Thyroid gland (tissue), 4 donors: ENCODE data around the gene MEI1. TPM values are rescaled to one million over a fixed set of nuclear protein-coding genes. Genes with fewer than 3 reads are reported as not detected.
A peak's percentile ranks its signal among the peaks of the same experiment; 100 is the strongest.

Source experiments
- DNase-seq, 2 donors: peaks; one replicate each; pipeline ENCODE4 v3.0.0-alpha.2; 2019
- H3K27ac ChIP-seq, 3 donors: fragments of 200-600 bp; sonication (generic); 1 replicate in 2 of 3; 2 replicates in 1 of 3; pipeline ENCODE4 v1.5.1; 2016 to 2019; ENCODE audit warnings: mild to moderate bottlenecking in 1 of 3, moderate library complexity in 1 of 3
- H3K27me3 ChIP-seq: fragments of 200-600 bp; sonication (generic); one replicate; pipeline ENCODE4 v1.5.1; 2019
- H3K36me3 ChIP-seq, 2 donors: fragments of 200-600 bp; sonication (generic); one replicate each; pipeline ENCODE4 v1.5.1; 2016 to 2019
- H3K4me1 ChIP-seq, 2 donors: fragments of 200-600 bp; sonication (generic); one replicate each; pipeline ENCODE4 v1.5.1; 2017 to 2019
- H3K4me3 ChIP-seq, 3 donors: fragments of 200-600 bp; sonication (generic); replicated peaks in 1 of 3; 1 replicate in 2 of 3; 2 replicates in 1 of 3; pipeline ENCODE4 v1.5.1; 2016; ENCODE audit warnings: mild to moderate bottlenecking in 1 of 3
- H3K9me3 ChIP-seq: fragments of 200-600 bp; sonication (generic); one replicate; pipeline ENCODE4 v1.5.1; 2017
- POLR2A ChIP-seq, 2 donors: fragments of 450-650 bp; IDR thresholded peaks; one replicate each; pipeline ENCODE4 v1.6.1; 2017; ENCODE audit warnings: antibody characterized with exemption in 2 of 2, mild to moderate bottlenecking in 2 of 2, moderate library complexity in 1 of 2
- WGBS, 2 donors: methylation state at CpG; one replicate each; pipeline ENCODE4 v1.1.5; 2017; 5-methylcytosine and 5-hydroxymethylcytosine counted together
- intact Hi-C: fragments of 100-400 bp; cut with DNase I; formaldehyde crosslinking; loops from one replicate; pipeline ENCODE4 v1.15.1; 2023
- total RNA-seq, 4 donors: library from RNA; depleted of rRNA; stranded (reverse); fragments of >200 nt; gene quantifications; one replicate each; pipeline ENCODE4 v1.2.3, GENCODE V29; 2016
- TF ChIP-seq, protein P1 (sequence below), 6 experiments: fragments of 200-600 bp in 3 of 6; fragments of 450-650 bp in 3 of 6; sonication (generic) in 3 of 6; IDR thresholded peaks; one replicate each; pipeline ENCODE4 v1.5.1; 2016 to 2019; ENCODE audit warnings: antibody characterized with exemption in 6 of 6, mild to moderate bottlenecking in 2 of 6, inconsistent platforms in 1 of 6, moderate library complexity in 1 of 6

Gene MEI1
- total RNA-seq, 4 donors from 2014 or later: 0.25 to 5.2 (median 1.4) TPM

DNA sequence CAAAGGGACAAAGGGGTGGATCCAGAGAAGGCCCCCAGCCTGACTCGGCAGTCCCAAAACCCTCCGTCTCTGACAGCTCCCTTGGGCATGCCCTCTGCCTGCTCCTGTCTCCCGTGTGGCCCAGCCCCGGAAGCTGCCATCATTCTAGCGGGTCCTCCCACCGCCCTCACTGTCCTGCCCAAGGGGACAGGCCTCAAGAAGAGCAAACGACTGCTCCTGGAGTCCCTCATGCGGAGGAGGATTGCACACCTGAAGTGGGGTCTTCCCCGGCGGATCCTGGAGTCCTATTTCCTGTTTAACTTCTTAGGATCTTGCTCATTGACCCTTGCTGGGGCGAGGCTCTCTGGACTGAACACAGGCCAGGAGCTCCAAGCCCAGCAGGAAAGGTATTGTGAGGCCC, 2.6 kb upstream of the MEI1 start:
- Histone ChIP-seq H3K36me3 (peaks cover 5 to 7% of the 10 kb centered on the region in 2 donors), H3K4me1 (peaks cover 9 to 18% of the 10 kb centered on the region in 2 donors), H3K9me3 (no peaks in the 10 kb centered on the region), H3K4me3 (no peak overlapping the region), H3K27ac (peak overlapping the region in 2 of 3 donors; percentile 34 to 74), H3K27me3 (no peaks in the 10 kb centered on the region)
- WGBS, 2 donors: 52 to 77% methylated on average over 5 to 9 of the region's 11 CpGs
- TF ChIP-seq, protein P1, sequence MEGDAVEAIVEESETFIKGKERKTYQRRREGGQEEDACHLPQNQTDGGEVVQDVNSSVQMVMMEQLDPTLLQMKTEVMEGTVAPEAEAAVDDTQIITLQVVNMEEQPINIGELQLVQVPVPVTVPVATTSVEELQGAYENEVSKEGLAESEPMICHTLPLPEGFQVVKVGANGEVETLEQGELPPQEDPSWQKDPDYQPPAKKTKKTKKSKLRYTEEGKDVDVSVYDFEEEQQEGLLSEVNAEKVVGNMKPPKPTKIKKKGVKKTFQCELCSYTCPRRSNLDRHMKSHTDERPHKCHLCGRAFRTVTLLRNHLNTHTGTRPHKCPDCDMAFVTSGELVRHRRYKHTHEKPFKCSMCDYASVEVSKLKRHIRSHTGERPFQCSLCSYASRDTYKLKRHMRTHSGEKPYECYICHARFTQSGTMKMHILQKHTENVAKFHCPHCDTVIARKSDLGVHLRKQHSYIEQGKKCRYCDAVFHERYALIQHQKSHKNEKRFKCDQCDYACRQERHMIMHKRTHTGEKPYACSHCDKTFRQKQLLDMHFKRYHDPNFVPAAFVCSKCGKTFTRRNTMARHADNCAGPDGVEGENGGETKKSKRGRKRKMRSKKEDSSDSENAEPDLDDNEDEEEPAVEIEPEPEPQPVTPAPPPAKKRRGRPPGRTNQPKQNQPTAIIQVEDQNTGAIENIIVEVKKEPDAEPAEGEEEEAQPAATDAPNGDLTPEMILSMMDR (IDR thresholded peaks at IDR 0.05): no peak
- TF ChIP-seq POLR2A (IDR thresholded peaks at IDR 0.05): no peak
- intact Hi-C loops: loop anchor here (5.0 kb wide), 1 partner anchor 246 kb away; no protein-coding TSS in a partner anchor
- no peak for DNase-seq

DNA sequence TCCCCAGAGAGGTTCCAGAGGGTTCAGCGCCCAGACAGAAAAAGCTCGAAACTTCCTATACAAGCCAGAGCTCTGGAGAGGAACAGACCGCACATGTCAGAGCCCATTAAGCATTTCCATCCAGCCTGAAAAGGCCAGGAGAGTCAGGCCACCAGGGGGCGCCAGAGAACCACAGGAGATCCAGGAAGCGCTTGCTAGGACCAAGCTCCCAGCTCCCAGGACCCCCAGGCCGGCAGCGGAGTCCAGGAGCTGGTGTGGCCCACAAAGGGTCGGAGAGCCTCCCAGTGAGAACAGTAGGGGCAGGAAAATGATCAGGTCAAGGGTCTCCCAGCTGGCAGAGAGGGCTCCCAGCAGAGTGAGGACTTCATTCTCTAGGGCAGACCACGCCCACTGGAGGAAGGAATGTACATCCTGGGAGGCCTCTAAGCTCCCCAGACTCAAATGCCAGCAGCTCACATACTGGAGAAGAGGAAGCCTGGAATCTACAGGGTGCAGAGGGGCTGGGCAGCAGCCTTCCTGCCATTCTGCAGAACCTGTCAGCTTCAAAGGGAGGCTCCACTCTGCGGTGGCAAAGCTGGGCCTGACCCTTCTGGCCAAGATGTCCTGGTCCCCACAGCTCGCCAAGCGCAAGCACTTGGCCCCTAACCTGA, 2.1 kb upstream of the MEI1 start:
- Histone ChIP-seq H3K27ac (peak overlapping the region in 2 of 3 donors; percentile 34 to 74), H3K4me3 (no peak overlapping the region), H3K9me3 (no peaks in the 10 kb centered on the region), H3K36me3 (peaks cover 5 to 7% of the 10 kb centered on the region in 2 donors), H3K4me1 (peaks cover 9 to 18% of the 10 kb centered on the region in 2 donors), H3K27me3 (no peaks in the 10 kb centered on the region)
- intact Hi-C loops: loop anchor here (5.0 kb wide), 1 partner anchor 245 kb away; no protein-coding TSS in a partner anchor
- no peak for TF ChIP-seq POLR2A (IDR thresholded peaks at IDR 0.05)
- TF ChIP-seq, protein P1 (IDR thresholded peaks at IDR 0.05): peak; percentile 89 to 98 (median 95)
- WGBS, 2 donors: 3 to 17% methylated on average over 1 to 9 of the region's 12 CpGs
- DNase-seq: peak; percentile 92 to 95

DNA sequence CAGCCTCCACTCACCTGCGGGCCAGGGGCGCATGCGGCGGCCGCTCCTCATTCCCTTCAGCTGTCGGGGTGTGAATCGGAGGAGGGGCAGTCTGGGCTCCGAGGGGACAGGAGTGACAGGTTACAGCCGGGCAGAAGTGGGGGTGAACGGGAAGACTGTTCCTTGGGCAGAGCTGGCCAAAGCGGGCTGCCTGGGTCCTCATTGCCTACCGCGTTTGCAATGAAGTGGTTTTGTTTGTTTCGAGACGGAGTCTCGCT, 733 bp downstream of the MEI1 start:
- no peak for DNase-seq
- TF ChIP-seq POLR2A (IDR thresholded peaks at IDR 0.05): no peak
- TF ChIP-seq, protein P1 (IDR thresholded peaks at IDR 0.05): no peak
- no peaks in the 10 kb centered on the region for H3K27me3 ChIP-seq

DNA sequence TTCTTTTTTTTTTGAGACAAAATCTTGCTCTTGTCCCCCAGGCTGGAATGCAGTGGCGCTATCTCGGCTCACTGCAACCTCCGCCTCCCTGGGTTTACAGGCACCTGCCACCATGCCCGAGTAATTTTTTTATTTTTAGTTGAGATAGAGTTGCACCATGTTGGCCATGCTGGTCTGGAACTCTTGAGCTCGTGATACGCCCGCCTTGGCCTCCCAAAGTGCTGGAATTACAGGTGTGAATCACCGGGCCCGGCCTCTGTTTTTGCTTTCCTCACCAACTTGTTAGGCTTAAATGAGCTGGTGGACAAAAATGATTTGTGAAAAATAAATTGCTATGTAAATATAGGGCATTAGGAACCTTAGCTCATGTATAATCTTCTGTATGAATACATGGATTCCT, 3.5 kb downstream of the MEI1 start:
- H3K4me1 ChIP-seq: peaks cover 0 to 6% of the 10 kb centered on the region in 2 donors
- no peak overlapping the region for H3K4me3 ChIP-seq
- intact Hi-C loops: no loop called here
- DNase-seq: no peak
- WGBS, 2 donors: 94 to 96% methylated on average over 9 of the region's 9 CpGs
- TF ChIP-seq POLR2A (IDR thresholded peaks at IDR 0.05): no peak
- TF ChIP-seq, protein P1 (IDR thresholded peaks at IDR 0.05): no peak
- H3K36me3 ChIP-seq: no peaks in the 10 kb centered on the region
- no peaks in the 10 kb centered on the region for H3K27me3 ChIP-seq
- no peak overlapping the region for H3K27ac ChIP-seq
- no peaks in the 10 kb centered on the region for H3K9me3 ChIP-seq

More for the DNA sequence above, 733 bp downstream of the MEI1 start:
- WGBS, 2 donors: 94 to 95% methylated on average over 15 to 16 of the region's 16 CpGs
- H3K9me3 ChIP-seq: no peaks in the 10 kb centered on the region
- H3K4me3 ChIP-seq: no peak overlapping the region
- H3K27ac ChIP-seq: no peak overlapping the region
- intact Hi-C loops: no loop called here
- peaks cover 9 to 18% of the 10 kb centered on the region in 2 donors for H3K4me1 ChIP-seq
- H3K36me3 ChIP-seq: no peaks in the 10 kb centered on the region

DNA sequence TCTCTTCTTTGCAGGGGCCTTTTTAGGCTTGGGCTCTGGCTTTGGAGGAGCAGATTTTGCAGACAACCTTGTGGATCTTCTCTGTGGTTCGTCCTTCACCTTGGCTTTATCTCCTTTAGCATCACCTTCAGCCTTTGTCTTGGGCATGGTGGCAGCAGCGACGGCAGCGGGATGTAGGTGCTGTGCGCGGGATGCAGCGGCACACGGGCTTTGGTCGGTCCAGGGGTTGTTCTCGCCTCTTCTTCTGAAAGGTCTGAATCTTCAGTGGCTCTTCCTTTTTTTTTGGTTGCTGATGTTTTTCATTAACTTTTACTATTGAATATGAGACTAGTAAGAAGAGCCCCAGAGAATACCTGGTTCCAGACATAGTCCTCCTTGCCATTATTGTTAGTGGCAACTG, 10.0 kb downstream of the MEI1 start:
- Histone ChIP-seq H3K4me1 (no peaks in the 10 kb centered on the region), H3K36me3 (no peaks in the 10 kb centered on the region), H3K27ac (no peak overlapping the region), H3K4me3 (no peak overlapping the region), H3K27me3 (no peaks in the 10 kb centered on the region), H3K9me3 (no peaks in the 10 kb centered on the region)
- TF ChIP-seq, protein P1 (IDR thresholded peaks at IDR 0.05): no peak
- no peak for TF ChIP-seq POLR2A (IDR thresholded peaks at IDR 0.05)
- DNase-seq: no peak
- intact Hi-C loops: no loop called here
- WGBS, 2 donors: 88 to 95% methylated on average over 10 of the region's 10 CpGs
